ENCODE results near the gene SLX4IP. TPM values are rescaled to one million over a fixed set of nuclear protein-coding genes. Genes with fewer than 3 reads are reported as not detected.

SLX4IP gene
- total and polyA plus RNA-seq, 5 experiments from 2014 or later: 1.5 to 6.3 (median 2.5) TPM

- Mint-ChIP-seq H3K36me3 (peaks cover 20 to 54% (median 53%) of the 10 kb centered on the region in 3 donors), H3K27ac (peak overlapping the region in 1 of 10 donors; percentile 15), H3K9me3 (peaks cover 0 to 3% (median 0%) of the 10 kb centered on the region in 9 donors), H3K4me3 (no peak overlapping the region), H3K27me3 (no peaks in the 10 kb centered on the region), H3K4me1 (peaks cover 15 to 38% (median 29%) of the 10 kb centered on the region in 4 donors)
- DNase-seq: no peak
- POLR2A ChIA-PET: no interaction called here
- ATAC-seq: no peak
Observed at GRCh38 chr20:10568032-10568431, 132.9 kb downstream of the SLX4IP start.

- H3K27me3 Mint-ChIP-seq: no peaks in the 10 kb centered on the region
- ATAC-seq (no peak), DNase-seq (no peak)
- no peaks in the 10 kb centered on the region for H3K9me3 Mint-ChIP-seq
- POLR2A ChIA-PET: no interaction called here
- peak overlapping the region in 7 of 10 donors; percentile 18 to 69 (median 47) for H3K27ac Mint-ChIP-seq
- peaks cover 9 to 24% (median 20%) of the 10 kb centered on the region in 4 donors for H3K4me1 Mint-ChIP-seq
- H3K36me3 Mint-ChIP-seq: peaks cover 21 to 50% (median 45%) of the 10 kb centered on the region in 3 donors
- H3K4me3 Mint-ChIP-seq: peak overlapping the region in 2 of 10 donors; percentile 27 to 32
Observed at GRCh38 chr20:10571313-10571815, 136.3 kb downstream of the SLX4IP start.

GRCh38 chr20:10572853-10573252 is 137.7 kb downstream of the SLX4IP start:
- Mint-ChIP-seq H3K9me3 (no peaks in the 10 kb centered on the region), H3K36me3 (peaks cover 17 to 38% (median 34%) of the 10 kb centered on the region in 3 donors)
- POLR2A ChIA-PET: no interaction called here

GRCh38 chr20:10573273-10573950 is 138.3 kb downstream of the SLX4IP start:
- Mint-ChIP-seq H3K27me3 (no peaks in the 10 kb centered on the region), H3K27ac (no peak overlapping the region), H3K4me3 (no peak overlapping the region), H3K36me3 (peaks cover 13 to 36% (median 34%) of the 10 kb centered on the region in 3 donors), H3K9me3 (no peaks in the 10 kb centered on the region), H3K4me1 (peaks cover 9 to 18% (median 14%) of the 10 kb centered on the region in 4 donors)
- no peak for ATAC-seq
- POLR2A ChIA-PET: no interaction called here
- DNase-seq: no peak

More at GRCh38 chr20:10572853-10573252, 137.7 kb downstream of the SLX4IP start:
- Mint-ChIP-seq H3K4me3 (no peak overlapping the region), H3K4me1 (peaks cover 9 to 22% (median 17%) of the 10 kb centered on the region in 4 donors), H3K27ac (peak overlapping the region in 1 of 10 donors; percentile 22), H3K27me3 (no peaks in the 10 kb centered on the region)
- ATAC-seq: no peak
- DNase-seq: no peak

GRCh38 chr20:10573951-10574339 is 138.8 kb downstream of the SLX4IP start:
- Mint-ChIP-seq H3K9me3 (no peaks in the 10 kb centered on the region), H3K27me3 (no peaks in the 10 kb centered on the region), H3K36me3 (peaks cover 10 to 32% (median 31%) of the 10 kb centered on the region in 3 donors), H3K4me1 (peaks cover 9 to 18% (median 17%) of the 10 kb centered on the region in 4 donors), H3K27ac (no peak overlapping the region), H3K4me3 (no peak overlapping the region)
- ATAC-seq (no peak), DNase-seq (no peak)
- POLR2A ChIA-PET: no interaction called here

- H3K9me3 Mint-ChIP-seq: no peaks in the 10 kb centered on the region
- ATAC-seq: no peak
- no peaks in the 10 kb centered on the region for H3K27me3 Mint-ChIP-seq
- H3K27ac Mint-ChIP-seq: no peak overlapping the region
- POLR2A ChIA-PET: no interaction called here
- peaks cover 5 to 36% (median 33%) of the 10 kb centered on the region in 3 donors for H3K36me3 Mint-ChIP-seq
- H3K4me1 Mint-ChIP-seq: peaks cover 7 to 14% (median 8%) of the 10 kb centered on the region in 4 donors
- H3K4me3 Mint-ChIP-seq: no peak overlapping the region
- DNase-seq: no peak
Observed at GRCh38 chr20:10576411-10577090, 141.4 kb downstream of the SLX4IP start.

GRCh38 chr20:10577648-10578047 is 142.5 kb downstream of the SLX4IP start:
- H3K27ac Mint-ChIP-seq: no peak overlapping the region
- no peaks in the 10 kb centered on the region for H3K27me3 Mint-ChIP-seq
- H3K9me3 Mint-ChIP-seq: no peaks in the 10 kb centered on the region
- ATAC-seq: no peak
- peaks cover 0 to 8% (median 3%) of the 10 kb centered on the region in 4 donors for H3K4me1 Mint-ChIP-seq
- no peak for DNase-seq
- peaks cover 5 to 36% (median 31%) of the 10 kb centered on the region in 3 donors for H3K36me3 Mint-ChIP-seq
- POLR2A ChIA-PET: no interaction called here
- no peak overlapping the region for H3K4me3 Mint-ChIP-seq

GRCh38 chr20:10578607-10579006 is 143.5 kb downstream of the SLX4IP start:
- H3K4me1 Mint-ChIP-seq: peaks cover 0 to 8% (median 3%) of the 10 kb centered on the region in 4 donors

GRCh38 chr20:10579942-10580341 is 144.8 kb downstream of the SLX4IP start:
- ATAC-seq (no peak), DNase-seq (no peak)
- POLR2A ChIA-PET: no interaction called here
- Mint-ChIP-seq H3K4me3 (no peak overlapping the region), H3K9me3 (no peaks in the 10 kb centered on the region), H3K4me1 (peaks cover 0 to 8% (median 3%) of the 10 kb centered on the region in 4 donors), H3K27me3 (no peaks in the 10 kb centered on the region), H3K27ac (peak overlapping the region in 1 of 10 donors; percentile 73), H3K36me3 (peaks cover 0 to 22% (median 20%) of the 10 kb centered on the region in 3 donors)

More at GRCh38 chr20:10578607-10579006, 143.5 kb downstream of the SLX4IP start:
- Mint-ChIP-seq H3K4me3 (no peak overlapping the region), H3K36me3 (peaks cover 5 to 30% (median 25%) of the 10 kb centered on the region in 3 donors), H3K9me3 (no peaks in the 10 kb centered on the region), H3K27me3 (no peaks in the 10 kb centered on the region), H3K27ac (no peak overlapping the region)
- POLR2A ChIA-PET: no interaction called here
- ATAC-seq (no peak), DNase-seq (no peak)

- H3K4me3 Mint-ChIP-seq: no peak overlapping the region
- H3K4me1 Mint-ChIP-seq: peaks cover 0 to 8% (median 3%) of the 10 kb centered on the region in 4 donors
- POLR2A ChIA-PET: no interaction called here
- DNase-seq: no peak
- peaks cover 0 to 2% (median 0%) of the 10 kb centered on the region in 9 donors for H3K9me3 Mint-ChIP-seq
- no peak for ATAC-seq
- H3K27ac Mint-ChIP-seq: peak overlapping the region in 1 of 10 donors; percentile 73
- no peaks in the 10 kb centered on the region for H3K27me3 Mint-ChIP-seq
- H3K36me3 Mint-ChIP-seq: peaks cover 0 to 20% (median 18%) of the 10 kb centered on the region in 3 donors
Observed at GRCh38 chr20:10580700-10581099, 145.6 kb downstream of the SLX4IP start.

- Mint-ChIP-seq H3K9me3 (peaks cover 0 to 10% (median 0%) of the 10 kb centered on the region in 9 donors), H3K4me3 (no peak overlapping the region), H3K36me3 (peaks cover 0 to 20% (median 19%) of the 10 kb centered on the region in 3 donors), H3K4me1 (peaks cover 0 to 8% (median 3%) of the 10 kb centered on the region in 4 donors), H3K27ac (peak overlapping the region in 1 of 10 donors; percentile 73), H3K27me3 (no peaks in the 10 kb centered on the region)
- POLR2A ChIA-PET: no interaction called here
- no peak for DNase-seq
- no peak for ATAC-seq
Observed at GRCh38 chr20:10581823-10582222, 146.7 kb downstream of the SLX4IP start.

- peaks cover 0 to 10% (median 0%) of the 10 kb centered on the region in 9 donors for H3K9me3 Mint-ChIP-seq
- H3K27ac Mint-ChIP-seq: peak overlapping the region in 1 of 10 donors; percentile 7
- H3K4me3 Mint-ChIP-seq: no peak overlapping the region
- no peak for DNase-seq
- H3K4me1 Mint-ChIP-seq: peaks cover 0 to 3% (median under 1%) of the 10 kb centered on the region in 4 donors
- H3K27me3 Mint-ChIP-seq: no peaks in the 10 kb centered on the region
- no peak for ATAC-seq
- H3K36me3 Mint-ChIP-seq: peaks cover 0 to 19% (median 12%) of the 10 kb centered on the region in 3 donors
- POLR2A ChIA-PET: no interaction called here
Observed at GRCh38 chr20:10584371-10584770, 149.3 kb downstream of the SLX4IP start.

GRCh38 chr20:10585308-10585707 is 150.2 kb downstream of the SLX4IP start:
- ATAC-seq (no peak), DNase-seq (no peak)
- Mint-ChIP-seq H3K36me3 (peaks cover 0 to 19% (median 11%) of the 10 kb centered on the region in 3 donors), H3K4me1 (peaks cover 0 to 3% (median under 1%) of the 10 kb centered on the region in 4 donors), H3K27ac (peak overlapping the region in 1 of 10 donors; percentile 42), H3K9me3 (peaks cover 0 to 10% (median 0%) of the 10 kb centered on the region in 9 donors), H3K27me3 (no peaks in the 10 kb centered on the region), H3K4me3 (no peak overlapping the region)
- POLR2A ChIA-PET: no interaction called here
